IMR-90 (cell line): Measurements from ENCODE around the gene GNAI1. TPM values are rescaled to one million over a fixed set of nuclear protein-coding genes. Genes with fewer than 3 reads are reported as not detected.

Source experiments
- ATAC-seq: fragments of 200-7000 bp; cut with Tn5 transposase; 2 replicates; pipeline ENCODE4 v1.9.1; 2020; ENCODE audit warnings: low read depth, mild to moderate bottlenecking, moderate library complexity
- BruUV-seq: library from RNA; stranded (reverse); fragments of 400-500 nt; replicated peaks from 2 replicates; lab custom pipeline; 2021; lab: Mats Ljungman, UMichigan
- CTCF ChIA-PET: fragments of 300-600 bp; formaldehyde crosslinking; extraction: SDS; loops from one replicate; lab custom pipeline; 2021; ENCODE audit warnings: antibody characterized with exemption; lab: Yijun Ruan, JAX
- POLR2A ChIA-PET: fragments of 300-600 bp; sonication (Branson Sonifier 250); formaldehyde crosslinking; loops from one replicate; lab custom pipeline; 2022; ENCODE audit warnings: antibody characterized with exemption; ENCODE audit not compliant: unreplicated experiment; lab: Charles Lee
- DNase-seq: peaks from one replicate; pipeline ENCODE4 v3.0.0; 2013
- H2AFZ ChIP-seq: replicated peaks from 2 replicates; pipeline ENCODE3; 2013; ENCODE audit warnings: low read length, mild to moderate bottlenecking; ENCODE audit not compliant: poor library complexity
- H2AK5ac ChIP-seq: 2 replicates; pipeline ENCODE4 v1.6.1; 2013; ENCODE audit warnings: low read depth, low read length, inconsistent platforms
- H2AK9ac ChIP-seq: replicated peaks from 2 replicates; pipeline ENCODE3; 2013; ENCODE audit warnings: mild to moderate bottlenecking, low read depth, low read length, moderate library complexity; ENCODE audit not compliant: poor library complexity
- H2BK120ac ChIP-seq: 2 replicates; pipeline ENCODE4 v1.6.1; 2013; ENCODE audit warnings: low read depth, low read length, inconsistent platforms
- H2BK15ac ChIP-seq: 3 replicates; pipeline ENCODE4 v1.6.1; 2013; ENCODE audit warnings: low read depth, low read length, inconsistent platforms
- H2BK20ac ChIP-seq: 2 replicates; pipeline ENCODE4 v1.6.1; 2013; ENCODE audit warnings: low read depth, mild to moderate bottlenecking, inconsistent platforms, low read length, moderate library complexity
- H2BK5ac ChIP-seq: 2 replicates; pipeline ENCODE4 v1.6.1; 2013; ENCODE audit warnings: mild to moderate bottlenecking, low read depth, low read length, inconsistent platforms; ENCODE audit not compliant: poor library complexity, severe bottlenecking
- H3K14ac ChIP-seq: replicated peaks from 2 replicates; pipeline ENCODE4 v1.6.1; 2013; ENCODE audit warnings: low read depth, low read length, inconsistent platforms
- H3K18ac ChIP-seq: 2 replicates; pipeline ENCODE4 v1.6.1; 2013; ENCODE audit warnings: low read depth, low read length, control low read depth
- H3K23ac ChIP-seq: 2 replicates; pipeline ENCODE4 v1.6.1; 2013; ENCODE audit warnings: low read depth, low read length, inconsistent platforms
- H3K27ac ChIP-seq: 2 replicates; pipeline ENCODE4 v1.5.1; 2013; ENCODE audit warnings: mild to moderate bottlenecking, control low read depth, low read length; ENCODE audit not compliant: insufficient read depth
- H3K27me3 ChIP-seq: 2 replicates; pipeline ENCODE4 v1.6.1; 2013; ENCODE audit warnings: low read length; ENCODE audit not compliant: control insufficient read depth, insufficient read depth
- H3K36me3 ChIP-seq: 2 replicates; pipeline ENCODE4 v1.6.1; 2013; ENCODE audit warnings: low read length, mixed read lengths; ENCODE audit not compliant: control insufficient read depth, insufficient read depth
- H3K4ac ChIP-seq: 2 replicates; pipeline ENCODE4 v1.6.1; 2013; ENCODE audit warnings: low read depth, low read length, inconsistent platforms
- H3K4me1 ChIP-seq: 2 replicates; pipeline ENCODE4 v1.6.1; 2013; ENCODE audit warnings: low read length, mixed read lengths; ENCODE audit not compliant: control insufficient read depth, insufficient read depth
- H3K4me2 ChIP-seq: 2 replicates; pipeline ENCODE4 v1.6.1; 2013; ENCODE audit warnings: low read depth, mild to moderate bottlenecking, control low read depth, low read length, moderate library complexity
- H3K4me3 ChIP-seq: 2 replicates; pipeline ENCODE4 v1.5.1; 2013; ENCODE audit warnings: low read depth, mild to moderate bottlenecking, control low read depth, low read length, moderate library complexity; ENCODE audit not compliant: insufficient read depth
- H3K56ac ChIP-seq: 2 replicates; pipeline ENCODE4 v1.6.1; 2013; ENCODE audit warnings: low read length, inconsistent platforms; ENCODE audit not compliant: insufficient read depth; ENCODE audit errors: extremely low read depth
- H3K79me1 ChIP-seq, 2 experiments: 2 replicates each; pipeline ENCODE4 v1.6.1; 2013; ENCODE audit warnings: low read length in 2 of 2, inconsistent platforms in 1 of 2, low read depth in 1 of 2
- H3K9ac ChIP-seq: 2 replicates; pipeline ENCODE4 v1.6.1; 2013; ENCODE audit warnings: low read depth, low read length, control low read depth
- H3K9me1 ChIP-seq: 2 replicates; pipeline ENCODE4 v1.6.1; 2013; ENCODE audit warnings: low read length, inconsistent platforms; ENCODE audit not compliant: insufficient read depth
- H3K9me3 ChIP-seq: 2 replicates; pipeline ENCODE4 v1.6.1; 2013; ENCODE audit warnings: low read length; ENCODE audit not compliant: control insufficient read depth, insufficient read depth
- H4K20me1 ChIP-seq: 2 replicates; pipeline ENCODE4 v1.6.1; 2013; ENCODE audit warnings: low read length, inconsistent platforms; ENCODE audit not compliant: insufficient read depth
- H4K5ac ChIP-seq: 2 replicates; pipeline ENCODE4 v1.6.1; 2013; ENCODE audit warnings: mild to moderate bottlenecking, low read depth, low read length, control low read depth
- H4K8ac ChIP-seq, 2 experiments: 2 replicates each; pipeline ENCODE4 v1.6.1; 2013; ENCODE audit warnings: low read depth in 2 of 2, low read length in 2 of 2, control low read depth in 1 of 2, inconsistent platforms in 1 of 2
- H4K91ac ChIP-seq: 2 replicates; pipeline ENCODE4 v1.6.1; 2013; ENCODE audit warnings: low read depth, low read length, inconsistent platforms; ENCODE audit not compliant: insufficient read depth
- BHLHE40 ChIP-seq: fragments of 150-350 bp; IDR thresholded peaks from 2 replicates; pipeline ENCODE4 v1.6.1; 2016; ENCODE audit warnings: mild to moderate bottlenecking, low read depth, low read length
- CEBPB ChIP-seq: IDR thresholded peaks from 2 replicates; pipeline ENCODE4 v1.6.1; 2012; ENCODE audit warnings: low read depth, low read length, improper control_type of control experiment
- CHD1 ChIP-seq: IDR thresholded peaks from 2 replicates; pipeline ENCODE4 v1.6.1; 2012; ENCODE audit warnings: low read depth, low read length, improper control_type of control experiment
- FOS ChIP-seq: fragments of 150-350 bp; IDR thresholded peaks from 2 replicates; pipeline ENCODE4 v1.6.1; 2016; ENCODE audit warnings: low read depth, low read length
- MAFK ChIP-seq: IDR thresholded peaks from 2 replicates; pipeline ENCODE4 v1.6.1; 2012; ENCODE audit warnings: low read depth, low read length, improper control_type of control experiment
- MAZ ChIP-seq: IDR thresholded peaks from 2 replicates; pipeline ENCODE4 v1.6.1; 2012; ENCODE audit warnings: low read depth, mild to moderate bottlenecking, low read length, improper control_type of control experiment, moderate library complexity, borderline replicate concordance
- MXI1 ChIP-seq: IDR thresholded peaks from 2 replicates; pipeline ENCODE4 v1.6.1; 2012; ENCODE audit warnings: low read depth, mild to moderate bottlenecking, low read length, moderate library complexity, borderline replicate concordance
- NFE2L2 ChIP-seq: fragments of 150-350 bp; IDR thresholded peaks from 2 replicates; pipeline ENCODE4 v1.6.1; 2016; ENCODE audit warnings: low read depth, mild to moderate bottlenecking, low read length
- POLR2A ChIP-seq: IDR thresholded peaks from 2 replicates; pipeline ENCODE4 v1.6.1; 2012; ENCODE audit warnings: mild to moderate bottlenecking, low read depth, low read length
- RAD21 ChIP-seq: IDR thresholded peaks from 2 replicates; pipeline ENCODE4 v1.6.1; 2012; ENCODE audit warnings: low read length, improper control_type of control experiment
- RCOR1 ChIP-seq: IDR thresholded peaks from 2 replicates; pipeline ENCODE4 v1.6.1; 2012; ENCODE audit warnings: mild to moderate bottlenecking, low read length, improper control_type of control experiment; ENCODE audit not compliant: insufficient replicate concordance
- RFX5 ChIP-seq: IDR thresholded peaks from 2 replicates; pipeline ENCODE4 v1.8.0; 2012; ENCODE audit warnings: low read depth, mild to moderate bottlenecking, low read length, moderate library complexity
- SMC3 ChIP-seq: fragments of 150-350 bp; IDR thresholded peaks from 2 replicates; pipeline ENCODE4 v1.6.1; 2016; ENCODE audit warnings: low read depth, mild to moderate bottlenecking, antibody characterized with exemption, low read length, moderate library complexity
- dilution Hi-C: fragments of 300-500 bp; cut with HindIII; formaldehyde crosslinking; loops from one replicate; pipeline ENCODE4 v1.14.3; 2018; ENCODE audit warnings: low sequenced_read_pairs; ENCODE audit not compliant: unreplicated experiment
- in situ Hi-C: fragments of 300-500 bp; cut with MboI; formaldehyde crosslinking; loops from 3 replicates; pipeline ENCODE4 v1.14.3; 2019; ENCODE audit warnings: low sequenced_read_pairs, inconsistent platforms, mixed read lengths
- intact Hi-C: fragments of 100-400 bp; cut with micrococcal nuclease; formaldehyde crosslinking; loops from 2 replicates; pipeline ENCODE4 v1.10.0; 2022
- polyA plus RNA-seq, 3 experiments: library from polyadenylated mRNA; depleted of rRNA; stranded (reverse); fragments of >200 nt; gene quantifications; 2 replicates each; pipeline ENCODE4 v1.2.3, GENCODE V29; 2012; ENCODE audit warnings: low replicate concordance in 1 of 3
- total RNA-seq: library from RNA; depleted of rRNA; stranded (reverse); fragments of >200 nt; gene quantifications from 2 replicates; pipeline ENCODE4 v1.2.3, GENCODE V29; 2012
- TF ChIP-seq, protein P1 (sequence below): fragments of 150-350 bp; IDR thresholded peaks from 2 replicates; pipeline ENCODE4 v1.6.1; 2016; ENCODE audit warnings: low read depth, mild to moderate bottlenecking, low read length, moderate library complexity, borderline replicate concordance
- TF ChIP-seq, protein P2 (sequence below): fragments of 150-350 bp; IDR thresholded peaks from 2 replicates; pipeline ENCODE4 v1.6.1; 2017; ENCODE audit warnings: mild to moderate bottlenecking, antibody characterized with exemption, low read length, low read depth
- TF ChIP-seq, protein P3 (sequence below): conservative IDR thresholded peaks from 2 replicates; pipeline ENCODE4 v1.5.1; 2012; ENCODE audit warnings: mild to moderate bottlenecking, low read depth, low read length, improper control_type of control experiment

Gene GNAI1
- total and polyA plus RNA-seq, 2 of the 4 experiments (the other 2 are of a cell fraction) = 21.1 to 26.5 TPM

DNA sequence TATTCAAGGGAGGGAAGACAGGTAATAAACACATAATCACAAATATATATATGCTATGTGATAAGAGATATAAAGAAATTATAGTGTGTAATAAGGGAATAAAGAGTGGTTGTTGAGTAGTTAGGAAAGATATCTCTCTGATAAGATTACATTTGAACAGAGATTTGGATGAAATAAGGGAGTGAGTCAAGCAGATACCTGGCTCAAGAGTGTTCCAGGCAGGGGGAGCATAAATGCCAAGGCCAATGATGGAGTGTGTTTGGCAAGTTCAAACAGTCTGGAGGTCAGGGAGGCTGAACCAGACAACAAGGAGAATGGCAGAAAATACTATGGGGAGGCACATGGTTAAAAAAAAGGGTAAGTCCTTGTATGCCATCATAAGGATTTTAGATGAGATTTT, 4.8 kb upstream of the GNAI1 start:
- Histone ChIP-seq H3K4ac (no peak overlapping the region), H2BK15ac (no peak overlapping the region), H2AK5ac (no peak overlapping the region), H3K27me3 (no peaks in the 10 kb centered on the region), H4K20me1 (no peaks in the 10 kb centered on the region), H4K8ac (no peak overlapping the region), H3K9me3 (no peaks in the 10 kb centered on the region), H2BK20ac (no peak overlapping the region), H3K4me3 (no peak overlapping the region), H3K79me1 (no peaks in the 10 kb centered on the region), H3K18ac (no peak overlapping the region), H3K27ac (no peak overlapping the region), H2BK5ac (no peak overlapping the region), H3K9me1 (peaks cover 6% of the 10 kb centered on the region; the same call in 1 of the 2 replicates), H2AFZ (no peak overlapping the region), H3K56ac (no peak overlapping the region), H4K5ac (no peak overlapping the region), H3K23ac (no peak overlapping the region), H4K91ac (no peak overlapping the region), H3K4me1 (no peaks in the 10 kb centered on the region), H3K9ac (no peak overlapping the region), H2BK120ac (no peak overlapping the region), H3K14ac (no peak overlapping the region), H2AK9ac (no peak overlapping the region), H3K36me3 (no peaks in the 10 kb centered on the region), H3K4me2 (no peak overlapping the region)
- POLR2A ChIA-PET = no interaction called here
- in situ Hi-C loops = no loop called here
- CTCF ChIA-PET = interaction anchor here (0.7 kb wide), 1 partner anchor 30 kb away, joined by 3 read pairs; no protein-coding TSS in a partner anchor
- no TSS peak for BruUV-seq
- DNase-seq = no peak
- intact Hi-C loops = loop anchor here (5.0 kb wide), 1 partner anchor 32 kb away; no protein-coding TSS in a partner anchor
- TF ChIP-seq, protein P1, sequence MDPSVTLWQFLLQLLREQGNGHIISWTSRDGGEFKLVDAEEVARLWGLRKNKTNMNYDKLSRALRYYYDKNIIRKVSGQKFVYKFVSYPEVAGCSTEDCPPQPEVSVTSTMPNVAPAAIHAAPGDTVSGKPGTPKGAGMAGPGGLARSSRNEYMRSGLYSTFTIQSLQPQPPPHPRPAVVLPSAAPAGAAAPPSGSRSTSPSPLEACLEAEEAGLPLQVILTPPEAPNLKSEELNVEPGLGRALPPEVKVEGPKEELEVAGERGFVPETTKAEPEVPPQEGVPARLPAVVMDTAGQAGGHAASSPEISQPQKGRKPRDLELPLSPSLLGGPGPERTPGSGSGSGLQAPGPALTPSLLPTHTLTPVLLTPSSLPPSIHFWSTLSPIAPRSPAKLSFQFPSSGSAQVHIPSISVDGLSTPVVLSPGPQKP = no peak
- TF ChIP-seq FOS = no peak
- no peak for TF ChIP-seq NFE2L2
- TF ChIP-seq MXI1 = no peak
- TF ChIP-seq RCOR1 = no peak
- no peak for TF ChIP-seq CHD1
- no peak for TF ChIP-seq RFX5
- no peak for TF ChIP-seq POLR2A
- no peak for TF ChIP-seq SMC3
- no peak for TF ChIP-seq RAD21
- no peak for TF ChIP-seq MAFK
- TF ChIP-seq CEBPB = no peak
- TF ChIP-seq BHLHE40 = no peak
- no peak for TF ChIP-seq MAZ
- TF ChIP-seq, protein P2, sequence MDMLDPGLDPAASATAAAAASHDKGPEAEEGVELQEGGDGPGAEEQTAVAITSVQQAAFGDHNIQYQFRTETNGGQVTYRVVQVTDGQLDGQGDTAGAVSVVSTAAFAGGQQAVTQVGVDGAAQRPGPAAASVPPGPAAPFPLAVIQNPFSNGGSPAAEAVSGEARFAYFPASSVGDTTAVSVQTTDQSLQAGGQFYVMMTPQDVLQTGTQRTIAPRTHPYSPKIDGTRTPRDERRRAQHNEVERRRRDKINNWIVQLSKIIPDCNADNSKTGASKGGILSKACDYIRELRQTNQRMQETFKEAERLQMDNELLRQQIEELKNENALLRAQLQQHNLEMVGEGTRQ = no peak
- TF ChIP-seq, protein P3, sequence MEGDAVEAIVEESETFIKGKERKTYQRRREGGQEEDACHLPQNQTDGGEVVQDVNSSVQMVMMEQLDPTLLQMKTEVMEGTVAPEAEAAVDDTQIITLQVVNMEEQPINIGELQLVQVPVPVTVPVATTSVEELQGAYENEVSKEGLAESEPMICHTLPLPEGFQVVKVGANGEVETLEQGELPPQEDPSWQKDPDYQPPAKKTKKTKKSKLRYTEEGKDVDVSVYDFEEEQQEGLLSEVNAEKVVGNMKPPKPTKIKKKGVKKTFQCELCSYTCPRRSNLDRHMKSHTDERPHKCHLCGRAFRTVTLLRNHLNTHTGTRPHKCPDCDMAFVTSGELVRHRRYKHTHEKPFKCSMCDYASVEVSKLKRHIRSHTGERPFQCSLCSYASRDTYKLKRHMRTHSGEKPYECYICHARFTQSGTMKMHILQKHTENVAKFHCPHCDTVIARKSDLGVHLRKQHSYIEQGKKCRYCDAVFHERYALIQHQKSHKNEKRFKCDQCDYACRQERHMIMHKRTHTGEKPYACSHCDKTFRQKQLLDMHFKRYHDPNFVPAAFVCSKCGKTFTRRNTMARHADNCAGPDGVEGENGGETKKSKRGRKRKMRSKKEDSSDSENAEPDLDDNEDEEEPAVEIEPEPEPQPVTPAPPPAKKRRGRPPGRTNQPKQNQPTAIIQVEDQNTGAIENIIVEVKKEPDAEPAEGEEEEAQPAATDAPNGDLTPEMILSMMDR = no peak
- ATAC-seq = no peak
- dilution Hi-C loops = no loop called here
